Endothelial cell of umbilical vein (primary cell): Measurements from ENCODE around the gene RRAGD. TPM values are rescaled to one million over a fixed set of nuclear protein-coding genes. Genes with fewer than 3 reads are reported as not detected.

ENCODE experiments used
- BruUV-seq: library from RNA; stranded (reverse); fragments of 400-500 nt; replicated peaks from 2 replicates; lab custom pipeline; 2021; lab: Mats Ljungman, UMichigan
- CTCF ChIA-PET: fragments of 300-600, 350-600 bp; sonication (Branson Sonifier 250); formaldehyde crosslinking; loops from one replicate; lab custom pipeline; 2021; ENCODE audit warnings: antibody characterized with exemption, inconsistent platforms; lab: Charles Lee
- POLR2A ChIA-PET: fragments of 300-600, 350-600 bp; sonication (Branson Sonifier 250); formaldehyde crosslinking; loops from one replicate; lab custom pipeline; 2021; ENCODE audit warnings: antibody characterized with exemption, inconsistent platforms; lab: Charles Lee
- DNase-seq: peaks from one replicate; pipeline ENCODE4 v3.0.0-alpha.2; 2011; ENCODE audit warnings: low read depth, low spot score
- FAIRE-seq: peaks from 2 replicates; lab custom pipeline; 2011; peaks lifted over from hg19 to GRCh38; lab: Jason Lieb, UNC
- H2AFZ ChIP-seq: 2 replicates; pipeline ENCODE4 v1.6.0; 2012; ENCODE audit warnings: low read depth, low read length, control low read depth, inconsistent platforms
- H3K27ac ChIP-seq: 2 replicates; pipeline ENCODE4 v1.5.1; 2011; ENCODE audit warnings: low read depth, mild to moderate bottlenecking, control low read depth, low read length, moderate library complexity; ENCODE audit not compliant: insufficient read depth
- H3K27me3 ChIP-seq, 2 experiments: 2 replicates each; pipeline versions ENCODE4 v1.6.0 to v1.6.1; 2011; ENCODE audit warnings: low read length in 2 of 2, mixed read lengths in 1 of 2; ENCODE audit not compliant: control insufficient read depth in 2 of 2, insufficient read depth in 2 of 2
- H3K36me3 ChIP-seq, 2 experiments: 2 replicates in 1 of 2; 3 replicates in 1 of 2; pipeline ENCODE4 v1.5.1; 2011; ENCODE audit warnings: low read length in 2 of 2, mild to moderate bottlenecking in 1 of 2, moderate library complexity in 1 of 2; ENCODE audit not compliant: control insufficient read depth in 2 of 2, insufficient read depth in 2 of 2; ENCODE audit errors: extremely low read depth in 1 of 2
- H3K4me1 ChIP-seq: 3 replicates; pipeline ENCODE4 v1.5.1; 2011; ENCODE audit warnings: mild to moderate bottlenecking, low read length; ENCODE audit not compliant: control insufficient read depth, insufficient read depth; ENCODE audit errors: extremely low read depth
- H3K4me2 ChIP-seq: 2 replicates; pipeline ENCODE4 v1.6.1; 2011; ENCODE audit warnings: low read length, control low read depth, mixed read lengths; ENCODE audit not compliant: insufficient read depth
- H3K4me3 ChIP-seq, 3 experiments: fragments of 200-600 bp in 1 of 3; sonication (generic), shearing (Covaris generic) in 1 of 3; replicated peaks in 1 of 3; 2 replicates each; pipeline ENCODE4 v1.5.1; 2011 to 2016; ENCODE audit warnings: control low read depth in 3 of 3, low read length in 3 of 3, mild to moderate bottlenecking in 2 of 3, inconsistent platforms in 1 of 3, low read depth in 1 of 3, moderate library complexity in 1 of 3; ENCODE audit not compliant: insufficient read depth in 1 of 3
- H3K79me2 ChIP-seq: 2 replicates; pipeline ENCODE4 v1.6.0; 2012; ENCODE audit warnings: low read length, inconsistent platforms; ENCODE audit not compliant: control insufficient read depth, insufficient read depth
- H3K9ac ChIP-seq: replicated peaks from 2 replicates; pipeline ENCODE3; 2011; ENCODE audit warnings: low read length, control low read depth; ENCODE audit not compliant: insufficient read depth; ENCODE audit errors: extremely low read depth
- H3K9me1 ChIP-seq: replicated peaks from 3 replicates; pipeline ENCODE4 v1.6.0; 2011; ENCODE audit warnings: mild to moderate bottlenecking, low read length; ENCODE audit not compliant: control insufficient read depth, insufficient read depth; ENCODE audit errors: extremely low read depth
- H3K9me3 ChIP-seq: replicated peaks from 2 replicates; pipeline ENCODE4 v1.5.1; 2012; ENCODE audit warnings: low read length, inconsistent platforms; ENCODE audit not compliant: control insufficient read depth, insufficient read depth
- H4K20me1 ChIP-seq: replicated peaks from 2 replicates; pipeline ENCODE3; 2011; ENCODE audit warnings: mild to moderate bottlenecking, low read length; ENCODE audit not compliant: control insufficient read depth, insufficient read depth; ENCODE audit errors: extremely low read depth
- FOS ChIP-seq: IDR thresholded peaks from 2 replicates; pipeline ENCODE4 v1.6.1; 2011; ENCODE audit warnings: mild to moderate bottlenecking, low read length, moderate library complexity, borderline replicate concordance; ENCODE audit not compliant: insufficient read depth
- GATA2 ChIP-seq: IDR thresholded peaks from 2 replicates; pipeline ENCODE4 v1.7.0; 2011; ENCODE audit warnings: low read depth, mild to moderate bottlenecking, moderate library complexity, mixed read lengths, low read length; ENCODE audit not compliant: insufficient read length, insufficient read depth
- MYC ChIP-seq: IDR thresholded peaks from one replicate; pipeline ENCODE4 v1.6.1; 2011; ENCODE audit warnings: mild to moderate bottlenecking, low read depth, low read length
- POLR2A ChIP-seq: IDR thresholded peaks from 2 replicates; pipeline ENCODE4 v1.6.1; 2012; ENCODE audit warnings: low read depth, mild to moderate bottlenecking, control low read depth, low read length
- POLR2AphosphoS5 ChIP-seq: IDR thresholded peaks from 2 replicates; pipeline ENCODE4 v1.6.1; 2012; ENCODE audit warnings: low read depth, mild to moderate bottlenecking, control low read depth, low read length, moderate library complexity; ENCODE audit not compliant: insufficient read depth
- dilution Hi-C: fragments of 300-500 bp; cut with MboI; formaldehyde crosslinking; loops from one replicate; pipeline ENCODE4 v1.15.0; 2019; ENCODE audit warnings: low sequenced_read_pairs; ENCODE audit not compliant: extremely low pct_ligation_motif_present
- intact Hi-C: fragments of 100-400 bp; cut with micrococcal nuclease; formaldehyde crosslinking; loops from one replicate; pipeline ENCODE4 v1.10.0; 2022
- polyA plus RNA-seq, 4 experiments: library from polyadenylated mRNA; depleted of rRNA in 3 of 4; stranded (reverse) in 3 of 4; unstranded in 1 of 4; fragments of >200 nt; gene quantifications; 2 replicates each; pipeline versions ENCODE4 v1.2.1 to v1.2.3, GENCODE V29; 2011 to 2012; ENCODE audit warnings: missing spikeins in 1 of 4
- total RNA-seq: library from RNA; stranded (reverse); gene quantifications from 2 replicates; pipeline ENCODE4 v1.2.3, GENCODE V29; 2021
- TF ChIP-seq, protein P1 (sequence below): IDR thresholded peaks from 2 replicates; pipeline ENCODE4 v1.6.1; 2011; ENCODE audit not compliant: insufficient read depth, insufficient read length
- TF ChIP-seq, protein P2 (sequence below), 2 donors: IDR thresholded peaks; 1 replicate in 1 of 2; 2 replicates in 1 of 2; pipeline ENCODE4 v1.5.1; 2011; ENCODE audit warnings: low read length in 2 of 2, mild to moderate bottlenecking in 2 of 2, moderate library complexity in 2 of 2, control low read depth in 1 of 2, inconsistent platforms in 1 of 2, low read depth in 1 of 2; ENCODE audit not compliant: insufficient read depth in 1 of 2; ENCODE audit errors: extremely low read depth in 1 of 2

The RRAGD gene
- total and polyA plus RNA-seq, 2 donors (not counting 3 experiments of a cell fraction or from before 2014, with no cell fraction given) = 0.07 to 2.0 TPM

DNA sequence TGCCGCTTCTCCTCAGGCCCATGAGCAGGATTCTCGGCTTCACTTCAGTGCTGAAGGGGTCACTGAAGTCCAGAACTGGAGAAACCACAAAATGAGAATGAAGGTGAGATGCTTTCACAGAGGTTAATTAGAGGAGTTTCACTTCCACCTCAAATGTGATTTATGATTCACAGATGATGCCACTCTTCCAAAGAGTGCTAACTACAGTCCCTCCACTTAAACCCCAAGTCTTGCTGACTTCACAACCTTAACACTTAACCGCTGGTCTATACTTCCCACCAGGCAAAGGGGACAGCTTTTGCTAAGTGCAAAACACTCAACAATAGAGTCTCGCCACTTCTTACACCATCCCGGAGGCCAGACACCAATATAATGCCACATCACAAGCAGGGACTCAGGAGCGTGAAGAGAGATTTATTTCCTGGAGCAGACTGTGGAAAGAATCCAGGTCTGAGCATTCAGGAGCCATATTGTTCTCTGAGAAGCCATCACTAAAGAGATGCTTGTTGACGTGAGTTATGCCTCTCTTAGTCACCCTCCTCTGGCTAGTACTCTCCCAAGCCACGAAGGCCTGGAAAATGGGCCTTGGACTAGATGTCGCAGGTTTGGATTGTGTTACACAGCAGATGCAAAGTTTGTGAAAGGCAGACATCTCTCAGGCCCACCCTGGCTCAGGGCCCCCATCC, 24.4 kb downstream of the RRAGD start:
- peaks cover under 1 to 2% of the 10 kb centered on the region in 2 experiments for H3K27me3 ChIP-seq
- TF ChIP-seq POLR2AphosphoS5 = no peak
- no peak for TF ChIP-seq GATA2
- no peak for TF ChIP-seq MYC
- TF ChIP-seq POLR2A = no peak
- no peak for TF ChIP-seq FOS
- TF ChIP-seq, protein P1, sequence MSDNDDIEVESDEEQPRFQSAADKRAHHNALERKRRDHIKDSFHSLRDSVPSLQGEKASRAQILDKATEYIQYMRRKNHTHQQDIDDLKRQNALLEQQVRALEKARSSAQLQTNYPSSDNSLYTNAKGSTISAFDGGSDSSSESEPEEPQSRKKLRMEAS = no peak
- TF ChIP-seq, protein P2, sequence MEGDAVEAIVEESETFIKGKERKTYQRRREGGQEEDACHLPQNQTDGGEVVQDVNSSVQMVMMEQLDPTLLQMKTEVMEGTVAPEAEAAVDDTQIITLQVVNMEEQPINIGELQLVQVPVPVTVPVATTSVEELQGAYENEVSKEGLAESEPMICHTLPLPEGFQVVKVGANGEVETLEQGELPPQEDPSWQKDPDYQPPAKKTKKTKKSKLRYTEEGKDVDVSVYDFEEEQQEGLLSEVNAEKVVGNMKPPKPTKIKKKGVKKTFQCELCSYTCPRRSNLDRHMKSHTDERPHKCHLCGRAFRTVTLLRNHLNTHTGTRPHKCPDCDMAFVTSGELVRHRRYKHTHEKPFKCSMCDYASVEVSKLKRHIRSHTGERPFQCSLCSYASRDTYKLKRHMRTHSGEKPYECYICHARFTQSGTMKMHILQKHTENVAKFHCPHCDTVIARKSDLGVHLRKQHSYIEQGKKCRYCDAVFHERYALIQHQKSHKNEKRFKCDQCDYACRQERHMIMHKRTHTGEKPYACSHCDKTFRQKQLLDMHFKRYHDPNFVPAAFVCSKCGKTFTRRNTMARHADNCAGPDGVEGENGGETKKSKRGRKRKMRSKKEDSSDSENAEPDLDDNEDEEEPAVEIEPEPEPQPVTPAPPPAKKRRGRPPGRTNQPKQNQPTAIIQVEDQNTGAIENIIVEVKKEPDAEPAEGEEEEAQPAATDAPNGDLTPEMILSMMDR (IDR thresholded peaks at IDR 0.05; ENCODE audit: extremely low read depth in 1 of 2, insufficient read depth in 1 of 2, low read depth in 1 of 2, low read length in 2 of 2) = no peak
- H3K27ac ChIP-seq = no peak overlapping the region
- no TSS peak for BruUV-seq
- H3K79me2 ChIP-seq = no peaks in the 10 kb centered on the region
- H3K9me1 ChIP-seq = no peaks in the 10 kb centered on the region
- no peaks in the 10 kb centered on the region for H3K36me3 ChIP-seq
- H3K9ac ChIP-seq = no peak overlapping the region
- H2AFZ ChIP-seq = no peak overlapping the region
- no peak overlapping the region for H3K4me2 ChIP-seq
- POLR2A ChIA-PET = no interaction called here
- FAIRE-seq (no peak), DNase-seq (no peak)
- dilution Hi-C loops (no loop called here), intact Hi-C loops (no loop called here)
- H3K9me3 ChIP-seq = no peaks in the 10 kb centered on the region
- CTCF ChIA-PET = interaction anchor here (1.1 to 1.6 kb wide), 2 partner anchors 16 to 224 kb away, joined by 3 to 5 read pairs; no protein-coding TSS in a partner anchor
- H3K4me3 ChIP-seq = no peak overlapping the region
- H3K4me1 ChIP-seq = no peaks in the 10 kb centered on the region
- H4K20me1 ChIP-seq = no peaks in the 10 kb centered on the region
